GM23338 (cell line): Measurements from ENCODE around the gene RPS6KC1. TPM values are rescaled to one million over a fixed set of nuclear protein-coding genes. Genes with fewer than 3 reads are reported as not detected.
"Not testable (repeated sequence)": the region's sequence is repeated elsewhere in the genome, so short reads cannot be mapped to it uniquely, and the experiment has no call there.

Source experiments
- ATAC-seq: fragments of 200-7000 bp; cut with Tn5 transposase; 3 replicates; pipeline ENCODE4 v1.9.1; 2020
- DNase-seq: peaks from one replicate; pipeline ENCODE4 v3.0.0-alpha.2; 2015; ENCODE audit warnings: low spot score
- H2AFZ ChIP-seq: fragments of 200-600 bp; sonication (generic); 2 replicates; pipeline ENCODE4 v1.8.0; 2016; ENCODE audit warnings: antibody characterized with exemption, mild to moderate bottlenecking, moderate library complexity
- H3F3A ChIP-seq: fragments of 200-600 bp; sonication (generic); replicated peaks from 2 replicates; pipeline ENCODE4 v1.8.0; 2017; ENCODE audit warnings: antibody characterized with exemption, mixed run types, low read depth
- H3K27ac ChIP-seq: fragments of 200-600 bp; sonication (generic); 2 replicates; pipeline ENCODE4 v1.6.1; 2016; ENCODE audit warnings: low read depth
- H3K27me3 ChIP-seq: fragments of 200-600 bp; sonication (generic); 2 replicates; pipeline ENCODE4 v1.8.0; 2016; ENCODE audit warnings: mild to moderate bottlenecking, mixed run types, moderate library complexity; ENCODE audit not compliant: insufficient read depth
- H3K36me3 ChIP-seq: fragments of 200-600 bp; sonication (generic); 2 replicates; pipeline ENCODE4 v1.8.0; 2016; ENCODE audit warnings: mild to moderate bottlenecking; ENCODE audit not compliant: insufficient read depth
- H3K4me1 ChIP-seq: fragments of 200-600 bp; sonication (generic); 2 replicates; pipeline ENCODE4 v1.8.0; 2016; ENCODE audit warnings: mild to moderate bottlenecking, moderate library complexity; ENCODE audit not compliant: insufficient read depth
- H3K4me2 ChIP-seq: fragments of 200-600 bp; sonication (generic); 2 replicates; pipeline ENCODE4 v1.7.1; 2017; ENCODE audit warnings: mixed run types
- H3K4me3 ChIP-seq: fragments of 200-600 bp; sonication (generic); 2 replicates; pipeline ENCODE4 v1.6.1; 2016; ENCODE audit warnings: mixed run types
- H3K79me2 ChIP-seq: fragments of 200-600 bp; sonication (generic); replicated peaks from 2 replicates; pipeline ENCODE4 v1.8.0; 2017; ENCODE audit warnings: mild to moderate bottlenecking; ENCODE audit not compliant: insufficient read depth
- H3K9me2 ChIP-seq: fragments of 200-600 bp; sonication (generic); 2 replicates; pipeline ENCODE4 v1.8.0; 2017; ENCODE audit not compliant: insufficient read depth
- H4K20me1 ChIP-seq: fragments of 200-600 bp; sonication (generic); replicated peaks from 2 replicates; pipeline ENCODE4 v1.8.0; 2017; ENCODE audit warnings: mild to moderate bottlenecking; ENCODE audit not compliant: insufficient read depth
- H3K27ac Mint-ChIP-seq: 2 replicates; pipeline ENCODE4 v1.8.0; 2020; ENCODE audit warnings: inconsistent platforms, mild to moderate bottlenecking, moderate library complexity, mixed read lengths
- H3K27me3 Mint-ChIP-seq: 3 replicates; pipeline ENCODE4 v1.8.0; 2022; ENCODE audit warnings: low read depth, mild to moderate bottlenecking, moderate library complexity, mixed read lengths, inconsistent platforms; ENCODE audit not compliant: insufficient read depth, poor library complexity
- H3K36me3 Mint-ChIP-seq: 3 replicates; pipeline ENCODE4 v1.8.0; 2021; ENCODE audit warnings: low read depth, mild to moderate bottlenecking, inconsistent platforms, moderate library complexity, mixed read lengths
- H3K4me1 Mint-ChIP-seq: 3 replicates; pipeline ENCODE4 v1.8.0; 2020; ENCODE audit warnings: mild to moderate bottlenecking, inconsistent platforms, mixed read lengths
- H3K4me3 Mint-ChIP-seq: 3 replicates; pipeline ENCODE4 v1.8.0; 2021; ENCODE audit warnings: moderate library complexity, mild to moderate bottlenecking, inconsistent platforms, mixed read lengths
- H3K9me3 Mint-ChIP-seq: 3 replicates; pipeline ENCODE4 v1.8.0; 2020; ENCODE audit warnings: moderate library complexity, mild to moderate bottlenecking, inconsistent platforms, mixed read lengths
- EZH2 ChIP-seq: fragments of 200-600 bp; sonication (generic); IDR thresholded peaks from one replicate; pipeline ENCODE4 v1.8.0; 2017; ENCODE audit warnings: antibody characterized with exemption, mild to moderate bottlenecking, low read depth; ENCODE audit not compliant: unreplicated experiment
- ZNF114 ChIP-seq: fragments of 250-450 bp; sonication (Bioruptor Pico); IDR thresholded peaks from 2 replicates; pipeline ENCODE4 v1.5.0; 2020; ENCODE audit warnings: mild to moderate bottlenecking, moderate library complexity
- ZNF331 ChIP-seq: fragments of 250-450 bp; sonication (Bioruptor Pico); IDR thresholded peaks from 2 replicates; pipeline ENCODE4 v1.5.0; 2020; ENCODE audit warnings: low read depth, mild to moderate bottlenecking, moderate library complexity
- polyA plus RNA-seq: library from polyadenylated mRNA; unstranded; fragments of >200 nt; fragmentation: Nextera tagmentation; extraction: Ambion mirVana; gene quantifications from 2 replicates; pipeline ENCODE4 v1.2.1, GENCODE V29; 2016
- total RNA-seq: library from RNA; depleted of rRNA; stranded (reverse); fragments of >200 nt; shearing (Covaris generic); gene quantifications from 2 replicates; pipeline ENCODE4 v1.2.3, GENCODE V29; 2014
- TF ChIP-seq, protein P1 (sequence below): fragments of 250-450 bp; sonication (Bioruptor Pico); IDR thresholded peaks from 2 replicates; pipeline ENCODE4 v1.5.0; 2020; ENCODE audit warnings: mild to moderate bottlenecking, moderate library complexity

Gene RPS6KC1
- total and polyA plus RNA-seq, 2 experiments from 2014 or later = 7.9 to 24.9 TPM

DNA sequence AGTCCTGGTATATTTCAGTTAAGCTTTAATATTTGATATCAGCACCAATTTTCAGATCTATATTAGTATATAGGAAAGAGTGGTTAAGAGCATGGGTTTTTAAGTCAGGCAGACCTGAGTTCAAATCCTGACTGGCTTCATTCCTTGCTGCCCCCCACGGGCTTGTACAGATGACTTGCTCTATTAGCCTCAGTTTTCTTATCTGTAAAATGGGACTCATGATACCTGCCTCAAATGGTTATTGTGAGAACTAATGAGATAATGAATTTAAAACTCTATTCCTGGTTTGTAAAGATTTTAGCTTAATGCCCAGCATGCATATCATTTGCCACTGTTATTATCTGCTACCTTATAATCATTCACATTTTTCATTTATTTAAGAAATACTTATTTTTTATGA is 264.5 kb downstream of the RPS6KC1 start (continued):
- TF ChIP-seq, protein P1, sequence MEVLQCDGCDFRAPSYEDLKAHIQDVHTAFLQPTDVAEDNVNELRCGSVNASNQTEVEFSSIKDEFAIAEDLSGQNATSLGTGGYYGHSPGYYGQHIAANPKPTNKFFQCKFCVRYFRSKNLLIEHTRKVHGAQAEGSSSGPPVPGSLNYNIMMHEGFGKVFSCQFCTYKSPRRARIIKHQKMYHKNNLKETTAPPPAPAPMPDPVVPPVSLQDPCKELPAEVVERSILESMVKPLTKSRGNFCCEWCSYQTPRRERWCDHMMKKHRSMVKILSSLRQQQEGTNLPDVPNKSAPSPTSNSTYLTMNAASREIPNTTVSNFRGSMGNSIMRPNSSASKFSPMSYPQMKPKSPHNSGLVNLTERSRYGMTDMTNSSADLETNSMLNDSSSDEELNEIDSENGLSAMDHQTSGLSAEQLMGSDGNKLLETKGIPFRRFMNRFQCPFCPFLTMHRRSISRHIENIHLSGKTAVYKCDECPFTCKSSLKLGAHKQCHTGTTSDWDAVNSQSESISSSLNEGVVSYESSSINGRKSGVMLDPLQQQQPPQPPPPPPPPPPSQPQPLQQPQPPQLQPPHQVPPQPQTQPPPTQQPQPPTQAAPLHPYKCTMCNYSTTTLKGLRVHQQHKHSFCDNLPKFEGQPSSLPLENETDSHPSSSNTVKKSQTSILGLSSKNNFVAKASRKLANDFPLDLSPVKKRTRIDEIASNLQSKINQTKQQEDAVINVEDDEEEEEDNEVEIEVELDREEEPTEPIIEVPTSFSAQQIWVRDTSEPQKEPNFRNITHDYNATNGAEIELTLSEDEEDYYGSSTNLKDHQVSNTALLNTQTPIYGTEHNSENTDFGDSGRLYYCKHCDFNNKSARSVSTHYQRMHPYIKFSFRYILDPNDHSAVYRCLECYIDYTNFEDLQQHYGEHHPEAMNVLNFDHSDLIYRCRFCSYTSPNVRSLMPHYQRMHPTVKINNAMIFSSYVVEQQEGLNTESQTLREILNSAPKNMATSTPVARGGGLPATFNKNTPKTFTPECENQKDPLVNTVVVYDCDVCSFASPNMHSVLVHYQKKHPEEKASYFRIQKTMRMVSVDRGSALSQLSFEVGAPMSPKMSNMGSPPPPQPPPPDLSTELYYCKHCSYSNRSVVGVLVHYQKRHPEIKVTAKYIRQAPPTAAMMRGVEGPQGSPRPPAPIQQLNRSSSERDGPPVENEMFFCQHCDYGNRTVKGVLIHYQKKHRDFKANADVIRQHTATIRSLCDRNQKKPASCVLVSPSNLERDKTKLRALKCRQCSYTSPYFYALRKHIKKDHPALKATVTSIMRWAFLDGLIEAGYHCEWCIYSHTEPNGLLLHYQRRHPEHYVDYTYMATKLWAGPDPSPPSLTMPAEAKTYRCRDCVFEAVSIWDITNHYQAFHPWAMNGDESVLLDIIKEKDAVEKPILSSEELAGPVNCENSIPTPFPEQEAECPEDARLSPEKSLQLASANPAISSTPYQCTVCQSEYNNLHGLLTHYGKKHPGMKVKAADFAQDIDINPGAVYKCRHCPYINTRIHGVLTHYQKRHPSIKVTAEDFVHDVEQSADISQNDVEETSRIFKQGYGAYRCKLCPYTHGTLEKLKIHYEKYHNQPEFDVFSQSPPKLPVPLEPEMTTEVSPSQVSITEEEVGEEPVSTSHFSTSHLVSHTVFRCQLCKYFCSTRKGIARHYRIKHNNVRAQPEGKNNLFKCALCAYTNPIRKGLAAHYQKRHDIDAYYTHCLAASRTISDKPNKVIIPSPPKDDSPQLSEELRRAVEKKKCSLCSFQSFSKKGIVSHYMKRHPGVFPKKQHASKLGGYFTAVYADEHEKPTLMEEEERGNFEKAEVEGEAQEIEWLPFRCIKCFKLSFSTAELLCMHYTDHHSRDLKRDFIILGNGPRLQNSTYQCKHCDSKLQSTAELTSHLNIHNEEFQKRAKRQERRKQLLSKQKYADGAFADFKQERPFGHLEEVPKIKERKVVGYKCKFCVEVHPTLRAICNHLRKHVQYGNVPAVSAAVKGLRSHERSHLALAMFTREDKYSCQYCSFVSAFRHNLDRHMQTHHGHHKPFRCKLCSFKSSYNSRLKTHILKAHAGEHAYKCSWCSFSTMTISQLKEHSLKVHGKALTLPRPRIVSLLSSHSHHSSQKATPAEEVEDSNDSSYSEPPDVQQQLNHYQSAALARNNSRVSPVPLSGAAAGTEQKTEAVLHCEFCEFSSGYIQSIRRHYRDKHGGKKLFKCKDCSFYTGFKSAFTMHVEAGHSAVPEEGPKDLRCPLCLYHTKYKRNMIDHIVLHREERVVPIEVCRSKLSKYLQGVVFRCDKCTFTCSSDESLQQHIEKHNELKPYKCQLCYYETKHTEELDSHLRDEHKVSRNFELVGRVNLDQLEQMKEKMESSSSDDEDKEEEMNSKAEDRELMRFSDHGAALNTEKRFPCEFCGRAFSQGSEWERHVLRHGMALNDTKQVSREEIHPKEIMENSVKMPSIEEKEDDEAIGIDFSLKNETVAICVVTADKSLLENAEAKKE (CRISPR knock-in tag) = no peak

DNA sequence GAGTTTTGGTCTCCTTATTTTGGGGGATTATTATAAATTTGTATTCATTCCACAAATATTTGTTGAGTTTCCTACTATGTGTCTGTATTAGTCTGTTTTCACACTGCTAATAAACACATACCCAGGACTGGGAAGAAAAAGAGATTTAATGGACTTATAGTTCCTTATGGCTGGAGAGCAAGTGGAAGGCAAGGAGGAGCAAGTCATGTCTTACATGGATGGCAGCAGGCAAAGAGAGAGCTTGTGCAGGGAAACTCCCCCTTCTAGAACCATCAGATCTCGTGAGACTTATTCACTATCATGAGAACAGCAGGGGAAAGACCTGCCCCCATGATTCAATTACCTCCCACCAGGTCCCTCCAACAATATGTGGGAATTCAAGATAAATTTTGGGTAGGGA is 267.4 kb downstream of the RPS6KC1 start:
- not testable (repeated sequence) for H3K27ac Mint-ChIP-seq, H4K20me1 ChIP-seq, H3K36me3 Mint-ChIP-seq, H3K27me3 ChIP-seq, H3K79me2 ChIP-seq, H2AFZ ChIP-seq, H3F3A ChIP-seq, H3K9me2 ChIP-seq, H3K4me3 Mint-ChIP-seq, H3K4me1 ChIP-seq, H3K27me3 Mint-ChIP-seq, H3K4me3 ChIP-seq, H3K36me3 ChIP-seq, DNase-seq, H3K27ac ChIP-seq, ATAC-seq, H3K4me1 Mint-ChIP-seq, H3K4me2 ChIP-seq
- H3K9me3 Mint-ChIP-seq = peaks cover 16% of the 10 kb centered on the region

DNA sequence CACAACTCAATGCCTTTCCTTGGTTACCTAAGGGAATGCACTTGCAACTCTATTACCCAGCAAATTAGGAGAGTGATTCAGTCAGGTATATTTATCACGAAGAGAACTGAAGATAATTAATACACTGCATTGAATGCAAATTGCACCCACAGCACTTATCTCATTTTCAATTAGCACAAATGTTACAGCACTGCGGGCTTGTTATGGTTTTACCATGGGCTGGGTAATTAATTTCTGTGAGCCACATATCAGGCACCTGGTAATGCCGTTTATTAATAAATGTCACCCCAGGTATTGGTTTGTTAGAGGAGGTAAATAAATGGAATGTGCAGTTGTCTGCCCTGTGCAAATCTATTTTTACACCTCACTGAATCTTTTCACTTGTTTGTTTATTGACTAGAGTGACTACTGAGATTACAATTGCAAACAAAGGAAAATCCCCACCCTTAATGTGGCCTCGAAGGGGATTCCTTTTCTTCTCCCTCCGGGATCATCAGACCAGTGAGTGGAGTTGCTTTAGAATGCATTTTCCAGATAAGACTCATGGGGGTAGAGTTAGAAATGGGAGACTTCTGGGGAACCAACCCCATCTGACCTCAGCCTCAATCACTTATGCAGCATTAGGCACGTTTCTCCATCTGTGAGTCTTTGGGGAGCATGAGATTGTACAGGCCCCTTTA is 269.3 kb downstream of the RPS6KC1 start:
- Histone ChIP-seq H3K27me3 (no peaks in the 10 kb centered on the region), H3K4me3 (no peak overlapping the region), H3K79me2 (no peaks in the 10 kb centered on the region), H3K9me2 (no peaks in the 10 kb centered on the region), H3K27ac (no peak overlapping the region), H4K20me1 (no peaks in the 10 kb centered on the region), H3K4me2 (no peak overlapping the region), H3K36me3 (no peaks in the 10 kb centered on the region), H3K4me1 (no peaks in the 10 kb centered on the region), H3F3A (no peaks in the 10 kb centered on the region), H2AFZ (no peak overlapping the region)
- Mint-ChIP-seq H3K27ac (no peak overlapping the region), H3K4me3 (no peak overlapping the region), H3K9me3 (peaks cover 16% of the 10 kb centered on the region), H3K4me1 (peaks cover 5% of the 10 kb centered on the region; the same call in 2 of the 3 replicates), H3K27me3 (no peaks in the 10 kb centered on the region), H3K36me3 (peaks cover 7% of the 10 kb centered on the region)
- no peak for DNase-seq
- no peak for ATAC-seq
- no peak for TF ChIP-seq ZNF331
- no peak for TF ChIP-seq ZNF114 (CRISPR knock-in tag)
- TF ChIP-seq, protein P1 (CRISPR knock-in tag) = no peak
- no peak for TF ChIP-seq EZH2
